Parathyroid adenoma (tissue), 2 donors: Measurements from ENCODE around the gene SPTY2D1.

ENCODE experiments used
- H2AFZ ChIP-seq: fragments of 300-600 bp; sonication (generic); one replicate; pipeline ENCODE4 v1.7.0; 2017; ENCODE audit warnings: antibody characterized with exemption, mild to moderate bottlenecking
- H3K27ac ChIP-seq: fragments of 300-600 bp; sonication (generic); one replicate; pipeline ENCODE4 v1.7.0; 2017
- H3K27me3 ChIP-seq: fragments of 300-600 bp; sonication (generic); one replicate; pipeline ENCODE4 v1.7.0; 2017; ENCODE audit warnings: low read length; ENCODE audit not compliant: control insufficient read depth, insufficient read depth
- H3K36me3 ChIP-seq: fragments of 300-600 bp; sonication (generic); one replicate; pipeline ENCODE4 v1.7.0; 2017; ENCODE audit warnings: low read length; ENCODE audit not compliant: control insufficient read depth, insufficient read depth
- H3K4me1 ChIP-seq: fragments of 300-600 bp; sonication (generic); one replicate; pipeline ENCODE4 v1.7.0; 2017; ENCODE audit warnings: control low read depth
- H3K4me2 ChIP-seq: fragments of 300-600 bp; sonication (generic); one replicate; pipeline ENCODE4 v1.7.0; 2017; ENCODE audit warnings: low read length
- H3K4me3 ChIP-seq: fragments of 300-600 bp; sonication (generic); one replicate; pipeline ENCODE4 v1.7.0; 2017; ENCODE audit warnings: low read depth, low read length
- H3K79me2 ChIP-seq: fragments of 300-600 bp; sonication (generic); one replicate; pipeline ENCODE4 v1.7.0; 2017; ENCODE audit warnings: control low read depth
- H3K9ac ChIP-seq: fragments of 300-600 bp; sonication (generic); one replicate; pipeline ENCODE4 v1.7.0; 2017; ENCODE audit warnings: mild to moderate bottlenecking
- H3K9me3 ChIP-seq: fragments of 300-600 bp; sonication (generic); one replicate; pipeline ENCODE4 v1.7.0; 2017; ENCODE audit warnings: low read length; ENCODE audit not compliant: control insufficient read depth
- TF ChIP-seq, protein P1 (sequence below): fragments of 300-600 bp; sonication (generic); IDR thresholded peaks from one replicate; pipeline ENCODE4 v1.7.0; 2017; ENCODE audit warnings: antibody characterized with exemption, mild to moderate bottlenecking
- donor health status: primary hyperparathyroidism.

The SPTY2D1 gene

GRCh38 chr11:18580113-18580766 lies 53.9 kb downstream of the SPTY2D1 start:
- no peak overlapping the region for H3K4me3 ChIP-seq
- H3K27me3 ChIP-seq: no peaks in the 10 kb centered on the region
- no peaks in the 10 kb centered on the region for H3K36me3 ChIP-seq
- H3K4me2 ChIP-seq: no peak overlapping the region
- H3K9ac ChIP-seq: no peak overlapping the region
- no peak overlapping the region for H2AFZ ChIP-seq
- no peaks in the 10 kb centered on the region for H3K9me3 ChIP-seq
- no peaks in the 10 kb centered on the region for H3K4me1 ChIP-seq
- TF ChIP-seq, protein P1, sequence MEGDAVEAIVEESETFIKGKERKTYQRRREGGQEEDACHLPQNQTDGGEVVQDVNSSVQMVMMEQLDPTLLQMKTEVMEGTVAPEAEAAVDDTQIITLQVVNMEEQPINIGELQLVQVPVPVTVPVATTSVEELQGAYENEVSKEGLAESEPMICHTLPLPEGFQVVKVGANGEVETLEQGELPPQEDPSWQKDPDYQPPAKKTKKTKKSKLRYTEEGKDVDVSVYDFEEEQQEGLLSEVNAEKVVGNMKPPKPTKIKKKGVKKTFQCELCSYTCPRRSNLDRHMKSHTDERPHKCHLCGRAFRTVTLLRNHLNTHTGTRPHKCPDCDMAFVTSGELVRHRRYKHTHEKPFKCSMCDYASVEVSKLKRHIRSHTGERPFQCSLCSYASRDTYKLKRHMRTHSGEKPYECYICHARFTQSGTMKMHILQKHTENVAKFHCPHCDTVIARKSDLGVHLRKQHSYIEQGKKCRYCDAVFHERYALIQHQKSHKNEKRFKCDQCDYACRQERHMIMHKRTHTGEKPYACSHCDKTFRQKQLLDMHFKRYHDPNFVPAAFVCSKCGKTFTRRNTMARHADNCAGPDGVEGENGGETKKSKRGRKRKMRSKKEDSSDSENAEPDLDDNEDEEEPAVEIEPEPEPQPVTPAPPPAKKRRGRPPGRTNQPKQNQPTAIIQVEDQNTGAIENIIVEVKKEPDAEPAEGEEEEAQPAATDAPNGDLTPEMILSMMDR: no peak
- H3K79me2 ChIP-seq: no peaks in the 10 kb centered on the region
- H3K27ac ChIP-seq: no peak overlapping the region

DNA sequence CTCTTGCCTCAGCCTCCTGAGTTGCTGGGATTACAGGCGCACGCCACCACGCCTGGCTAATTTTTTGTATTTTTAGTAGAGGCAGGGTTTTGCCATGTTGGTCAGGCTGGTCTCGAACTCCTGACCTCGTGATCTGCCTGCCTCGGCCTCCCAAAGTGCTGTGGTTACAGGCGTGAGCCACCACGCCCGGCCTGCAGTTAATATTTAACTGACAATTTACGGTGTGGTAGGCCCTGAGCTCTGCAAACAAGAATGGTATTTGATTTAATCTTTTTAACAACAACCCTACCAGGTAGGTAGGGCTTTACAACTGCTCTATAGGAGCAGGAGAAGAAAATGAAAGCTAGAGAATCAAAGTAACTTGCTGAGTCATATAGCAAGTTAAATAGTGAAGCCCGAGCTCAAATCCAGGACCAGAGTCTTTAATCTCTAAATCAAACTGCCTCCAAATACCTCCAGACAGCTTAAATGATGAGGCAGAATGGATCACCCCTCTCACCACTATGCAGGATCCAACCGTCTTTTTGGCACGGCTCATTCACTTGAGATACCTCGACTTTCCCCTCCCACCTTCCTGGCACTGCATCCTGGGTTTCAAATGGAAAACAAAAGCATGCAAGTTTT lies 55.1 kb downstream of the SPTY2D1 start:
- Histone ChIP-seq H3K27ac (no peak overlapping the region), H3K9me3 (no peaks in the 10 kb centered on the region), H3K4me2 (no peak overlapping the region), H3K79me2 (no peaks in the 10 kb centered on the region), H3K9ac (no peak overlapping the region), H3K36me3 (no peaks in the 10 kb centered on the region), H2AFZ (no peak overlapping the region), H3K4me3 (no peak overlapping the region), H3K27me3 (no peaks in the 10 kb centered on the region), H3K4me1 (no peaks in the 10 kb centered on the region)
- TF ChIP-seq, protein P1: no peak

DNA sequence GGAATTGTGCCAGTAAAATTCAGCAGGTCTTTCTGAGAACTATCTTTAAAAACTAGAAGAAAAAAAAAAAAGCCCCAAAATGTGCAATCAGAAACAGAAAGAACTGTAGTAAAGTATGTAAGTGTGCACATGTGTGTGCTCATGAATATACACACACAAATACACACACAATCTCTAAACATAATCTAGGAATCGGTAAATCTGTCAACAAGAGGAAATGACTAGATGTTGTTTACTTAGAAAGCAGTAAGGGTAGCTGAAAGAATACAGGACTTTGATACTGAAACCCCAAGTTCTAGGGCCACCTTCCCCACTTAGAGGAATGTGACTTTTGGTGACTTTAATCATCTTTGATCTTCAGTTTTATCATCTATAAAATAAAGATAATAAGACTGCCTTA lies 58.8 kb downstream of the SPTY2D1 start:
- H2AFZ ChIP-seq: no peak overlapping the region
- no peak overlapping the region for H3K4me3 ChIP-seq
- no peaks in the 10 kb centered on the region for H3K27me3 ChIP-seq
- no peak overlapping the region for H3K4me2 ChIP-seq
- H3K9ac ChIP-seq: no peak overlapping the region
- H3K9me3 ChIP-seq: no peaks in the 10 kb centered on the region
- H3K27ac ChIP-seq: no peak overlapping the region
- TF ChIP-seq, protein P1: no peak
- no peaks in the 10 kb centered on the region for H3K4me1 ChIP-seq
- H3K79me2 ChIP-seq: no peaks in the 10 kb centered on the region
- H3K36me3 ChIP-seq: no peaks in the 10 kb centered on the region

GRCh38 chr11:18567081-18567480 lies 67.1 kb downstream of the SPTY2D1 start:
- H3K36me3 ChIP-seq: no peaks in the 10 kb centered on the region
- no peaks in the 10 kb centered on the region for H3K27me3 ChIP-seq

More at GRCh38 chr11:18567081-18567480, 67.1 kb downstream of the SPTY2D1 start:
- no peak overlapping the region for H3K4me3 ChIP-seq
- no peak overlapping the region for H3K9ac ChIP-seq
- H3K27ac ChIP-seq: no peak overlapping the region
- H2AFZ ChIP-seq: no peak overlapping the region
- no peak overlapping the region for H3K4me2 ChIP-seq
- no peaks in the 10 kb centered on the region for H3K79me2 ChIP-seq
- H3K4me1 ChIP-seq: no peaks in the 10 kb centered on the region
- TF ChIP-seq, protein P1: no peak
- no peaks in the 10 kb centered on the region for H3K9me3 ChIP-seq
